Measurements from ENCODE around the gene CCDC85B. TPM values are rescaled to one million over a fixed set of nuclear protein-coding genes. Genes with fewer than 3 reads are reported as not detected.
"Not testable (repeated sequence)": the region's sequence is repeated elsewhere in the genome, so short reads cannot be mapped to it uniquely, and the experiment has no call there.

Gene CCDC85B
- total RNA-seq, 1 donor from 2014 or later, result 76.4 TPM

GRCh38 chr11:65885808-65886536 is 4.5 kb upstream of the CCDC85B start:
- DNase-seq (ENCODE audit: low read depth), result no peak

DNA sequence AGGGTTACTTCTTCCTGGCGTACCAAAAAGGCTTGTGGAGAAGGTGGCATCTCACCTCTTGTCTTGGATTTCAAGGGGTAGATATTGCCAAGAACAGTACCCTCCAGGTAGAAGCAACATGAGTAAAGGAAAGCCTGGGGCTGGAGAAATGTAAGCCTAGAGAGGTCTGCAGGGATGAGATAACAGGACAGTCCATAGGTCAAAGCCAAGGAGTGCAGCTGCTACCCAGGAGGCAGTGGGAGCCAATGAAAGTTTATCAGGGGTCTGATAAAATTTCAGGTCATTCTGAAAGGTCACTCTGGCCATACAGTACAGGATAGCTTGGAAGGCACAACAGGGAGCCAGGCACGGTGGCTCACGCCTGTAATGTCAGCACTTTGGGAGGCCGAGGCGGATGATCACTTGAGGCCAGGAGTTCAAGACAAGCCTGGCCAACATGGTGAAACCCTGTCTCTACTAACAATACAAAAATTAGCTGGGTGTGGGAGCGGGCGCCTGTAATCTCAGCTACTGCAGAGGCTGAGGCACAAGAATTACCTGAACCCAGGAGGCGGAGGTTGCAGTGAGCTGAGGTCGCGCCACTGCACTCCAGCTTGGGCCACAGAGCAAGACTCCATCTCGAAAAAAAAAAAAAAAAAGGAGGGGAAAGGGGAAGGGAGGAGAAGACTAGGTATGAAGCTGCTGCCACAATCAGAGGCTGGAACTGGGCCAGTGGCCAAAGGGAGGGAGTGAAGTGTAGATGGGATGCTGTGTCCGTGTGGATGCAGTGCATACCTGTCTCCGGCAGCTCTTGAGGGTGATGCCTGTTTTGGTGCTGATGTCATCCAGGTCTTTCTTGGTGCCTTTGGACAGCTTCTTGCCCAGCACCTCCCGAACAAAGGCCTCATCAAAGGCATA is 3.4 kb upstream of the CCDC85B start:
- DNase-seq (ENCODE audit: low read depth), result no peak

GRCh38 chr11:65887723-65888162 is 2.7 kb upstream of the CCDC85B start:
- no peak for DNase-seq (ENCODE audit: low read depth)

DNA sequence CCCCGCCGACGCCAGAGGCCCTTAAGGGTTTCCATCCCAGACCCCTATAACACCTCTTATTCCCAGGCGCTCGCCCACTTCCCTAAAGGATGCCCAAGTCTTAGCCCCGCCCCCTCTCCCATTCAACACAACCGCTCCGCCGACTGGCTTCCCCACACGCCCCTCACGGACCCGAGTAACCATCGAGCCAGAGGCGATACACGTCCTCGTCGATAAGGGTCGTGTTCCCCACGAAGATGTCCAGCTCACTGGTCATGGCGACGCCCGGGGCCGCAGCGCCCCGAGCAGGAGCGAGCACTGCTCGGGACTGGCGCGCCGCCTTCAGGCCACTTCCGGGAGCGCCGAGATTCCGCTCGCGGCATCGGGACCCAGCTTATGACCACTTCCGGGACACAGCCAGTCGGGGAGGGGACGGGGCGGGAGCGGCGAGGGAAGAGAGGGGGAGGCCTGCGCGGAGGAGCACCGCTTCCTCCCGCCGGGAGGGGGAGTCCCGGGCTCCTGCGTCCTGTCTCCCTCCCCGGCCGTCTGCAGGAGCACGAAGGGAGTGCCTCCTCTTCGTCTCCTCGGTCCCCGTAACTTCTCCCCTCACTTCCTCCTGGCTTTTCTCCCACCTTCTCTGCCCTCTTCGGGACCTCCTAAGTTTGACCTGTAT is 2.2 kb upstream of the CCDC85B start, which contains the start of gene FIBP:
TSS of gene FIBP (minus strand) at position 309 of the 652 bp plus-strand sequence. CDS start at position 256, 53 bp downstream.
- DNase-seq (ENCODE audit: low read depth), result peak; percentile 97

- DNase-seq (ENCODE audit: low read depth), result peak; percentile 61
These were observed 1.0 kb downstream of the CCDC85B start for GRCh38 chr11:65891219-65892136.

- not testable (repeated sequence) for DNase-seq (ENCODE audit: low read depth)
These were observed 1.7 kb downstream of the CCDC85B start for GRCh38 chr11:65892137-65892540.

DNA sequence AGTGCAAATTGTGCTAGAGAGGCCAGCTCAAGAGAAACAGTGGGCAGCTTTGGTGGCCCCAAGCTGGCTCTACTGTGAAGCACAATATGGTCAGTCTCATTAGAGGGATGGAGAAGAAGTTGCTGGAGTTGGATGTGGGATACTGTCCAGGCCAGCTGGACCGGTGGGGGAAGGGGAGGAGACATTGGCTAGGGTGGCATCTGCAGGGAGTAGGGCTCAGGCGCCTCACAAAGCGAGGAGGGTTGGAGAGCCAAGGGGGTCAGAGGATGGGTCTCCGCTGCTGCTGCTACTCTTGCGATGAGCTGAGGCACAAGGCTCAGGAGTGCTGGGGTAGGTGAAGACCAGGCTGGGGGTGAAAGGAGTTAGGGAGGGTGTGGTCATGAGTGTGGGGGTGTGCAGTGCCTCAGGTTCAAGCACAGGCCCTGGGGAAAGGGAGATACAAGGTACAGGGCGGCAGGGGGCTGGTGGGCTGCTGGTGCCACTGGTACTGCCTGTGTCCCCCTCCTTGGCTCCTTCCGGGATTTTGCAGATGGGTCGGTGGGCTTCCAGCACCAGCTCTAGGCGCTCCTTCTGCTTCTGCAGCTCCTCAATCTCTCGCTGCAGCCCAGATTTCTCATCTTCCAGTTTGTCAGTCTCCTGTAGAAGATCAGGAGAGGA is 2.3 kb downstream of the CCDC85B start:
- no peak for DNase-seq (ENCODE audit: low read depth)

GRCh38 chr11:65894034-65894591 is 3.6 kb downstream of the CCDC85B start:
- no peak for DNase-seq (ENCODE audit: low read depth)

DNA sequence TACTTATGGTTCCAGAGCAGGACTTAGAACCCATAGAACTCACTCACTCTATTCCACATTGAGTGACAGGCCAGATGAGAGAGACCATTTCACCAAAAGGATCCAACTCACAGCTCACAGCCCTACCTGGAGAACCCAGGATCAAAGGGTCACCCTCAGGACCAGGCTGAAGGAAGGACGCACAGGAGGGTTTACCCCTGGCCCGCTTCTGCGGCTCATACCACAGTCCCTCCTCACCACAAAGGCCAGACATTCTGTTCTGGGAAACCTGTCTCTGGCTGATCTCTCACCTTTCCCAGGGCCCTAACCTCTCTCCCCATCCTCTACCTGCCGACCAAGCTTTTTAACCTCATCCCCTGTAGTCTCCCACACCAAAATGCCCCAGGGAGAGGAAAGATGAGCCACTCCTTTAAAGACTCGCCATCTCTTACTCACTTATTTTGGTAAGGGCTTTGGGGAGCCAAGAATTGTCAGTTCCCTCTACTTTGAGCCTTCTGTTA is 5.1 kb downstream of the CCDC85B start:
- no peak for DNase-seq (ENCODE audit: low read depth)

DNA sequence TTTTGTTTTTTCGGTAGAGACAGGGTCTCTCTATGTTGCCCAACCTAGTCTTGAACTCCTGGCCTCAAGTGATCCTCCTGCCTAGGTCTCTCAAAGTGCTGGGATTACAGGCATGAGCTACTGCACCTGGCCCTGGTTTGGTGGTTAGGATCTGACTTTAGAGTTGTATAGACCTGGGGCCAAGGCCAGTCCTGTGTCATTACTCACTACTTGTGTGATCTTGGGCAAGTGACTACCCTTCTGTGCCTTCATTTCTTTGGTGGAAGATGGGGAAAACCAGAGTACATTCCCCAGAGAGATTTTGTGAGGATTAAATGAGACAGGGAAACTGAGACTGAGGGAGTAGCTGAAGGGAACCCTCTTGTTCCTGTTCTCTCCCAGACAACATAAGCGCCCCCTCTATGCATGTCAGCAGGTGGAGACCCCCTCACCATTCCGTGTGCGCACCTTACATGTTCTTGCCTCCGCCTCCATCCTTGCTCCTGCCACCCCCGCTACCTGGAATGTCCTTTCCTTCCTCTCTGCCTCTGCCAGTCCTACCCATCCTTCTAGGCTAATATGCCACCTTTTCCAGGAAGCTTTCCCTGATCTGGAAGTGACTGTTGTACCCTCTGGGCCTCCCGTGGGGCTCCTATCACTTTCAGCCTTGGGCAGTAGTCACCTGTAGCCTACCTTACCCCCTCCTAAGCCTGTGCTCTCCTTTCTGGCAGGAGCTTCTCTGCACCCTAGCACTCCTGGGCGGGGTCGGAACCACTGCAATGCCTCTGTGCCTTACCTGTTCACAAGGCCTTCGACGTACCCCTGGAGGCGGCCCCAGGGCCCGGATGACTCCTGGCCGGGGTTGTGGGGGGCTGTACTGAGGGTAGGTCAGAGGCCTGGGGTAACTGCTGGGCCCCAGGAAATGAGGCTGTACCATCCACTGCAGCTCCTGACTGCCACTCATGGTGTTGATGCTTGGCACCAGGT is 5.8 kb downstream of the CCDC85B start:
- DNase-seq (ENCODE audit: low read depth), result no peak

GRCh38 chr11:65897020-65897471 is 6.6 kb downstream of the CCDC85B start:
- no peak for DNase-seq (ENCODE audit: low read depth)

- DNase-seq (ENCODE audit: low read depth), result peak; percentile 26
These were observed 8.3 kb downstream of the CCDC85B start for GRCh38 chr11:65898656-65899355.

- peak; percentile 73 for DNase-seq (ENCODE audit: low read depth)
These were observed 9.1 kb downstream of the CCDC85B start for GRCh38 chr11:65899356-65900124.

DNA sequence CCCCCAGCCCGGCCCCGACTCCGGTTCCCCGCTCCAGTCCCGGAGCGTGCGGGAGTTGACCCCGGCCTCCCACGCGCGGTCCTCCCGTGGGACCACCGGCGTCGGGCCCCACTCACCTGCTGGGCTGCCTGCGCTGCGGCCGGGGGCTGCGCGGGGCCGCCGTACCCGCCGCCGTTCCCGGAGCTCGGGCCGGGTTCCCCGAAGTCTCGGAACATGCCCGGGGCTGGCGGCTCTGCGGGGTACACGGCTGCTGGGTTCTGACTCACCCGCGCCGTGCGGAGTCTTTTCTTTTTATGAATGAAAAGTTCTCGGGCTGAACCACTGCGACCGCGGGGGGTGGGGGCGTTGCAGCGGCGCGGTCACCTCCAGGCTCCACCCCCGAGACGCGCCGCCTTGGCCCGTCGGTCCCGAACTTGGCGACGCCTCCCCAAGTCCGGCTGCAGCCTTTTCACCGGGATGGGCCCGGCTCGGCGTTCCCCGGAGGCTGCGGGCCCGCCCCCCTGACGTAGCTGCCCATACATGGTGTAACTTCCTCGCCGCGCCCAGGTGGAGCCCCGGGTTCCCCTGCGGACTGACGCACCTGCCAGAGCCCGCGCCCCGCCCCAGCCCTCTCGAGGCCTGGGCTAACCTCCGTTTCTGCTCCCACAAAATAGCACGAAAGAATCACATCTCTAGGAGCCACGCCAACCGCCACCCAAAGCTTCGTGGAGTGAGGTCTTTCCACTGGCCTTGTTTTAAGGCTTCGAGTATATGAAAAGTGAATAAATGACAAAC is 9.8 kb downstream of the CCDC85B start, which contains the start of gene FOSL1:
TSS of gene FOSL1 (minus strand) at position 264 of the 774 bp plus-strand sequence. CDS start at position 215, 49 bp downstream.
- DNase-seq (ENCODE audit: low read depth), result peak; percentile 92

DNA sequence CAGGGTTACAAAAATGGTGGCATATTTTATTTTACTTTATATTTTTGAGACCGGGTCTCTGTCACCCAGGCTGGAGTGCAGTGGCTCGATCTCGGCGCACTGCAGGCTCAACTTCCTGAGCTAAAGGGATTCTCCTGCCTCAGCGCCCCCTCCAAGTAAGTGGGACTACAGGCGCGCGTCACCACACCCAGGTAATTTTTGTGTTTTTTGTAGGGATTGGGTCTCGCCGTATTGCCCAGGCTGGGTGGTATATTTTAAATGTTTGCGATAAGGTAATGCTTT is 10.4 kb downstream of the CCDC85B start:
- no peak for DNase-seq (ENCODE audit: low read depth)

GRCh38 chr11:65903068-65903481 is 12.6 kb downstream of the CCDC85B start:
- DNase-seq (ENCODE audit: low read depth), result peak; percentile 91
